Liver (tissue), 9 donors: ENCODE measurements around the gene PPP4R3A. TPM values are rescaled to one million over a fixed set of nuclear protein-coding genes. Genes with fewer than 3 reads are reported as not detected.

Source experiments
- DNase-seq: peaks from one replicate; pipeline ENCODE4 v3.0.0-alpha.2; 2017; ENCODE audit warnings: low spot score
- H3K27ac ChIP-seq, 2 donors: one replicate each; pipeline ENCODE4 v1.7.0; 2013; ENCODE audit warnings: inconsistent platforms in 2 of 2, low read length in 2 of 2, control low read depth in 1 of 2, low read depth in 1 of 2, mild to moderate bottlenecking in 1 of 2
- H3K27me3 ChIP-seq, 4 donors: one replicate each; pipeline versions ENCODE4 v1.6.1 to v1.7.0; 2013; ENCODE audit warnings: low read length in 3 of 4, inconsistent platforms in 1 of 4, mild to moderate bottlenecking in 1 of 4, moderate library complexity in 1 of 4; ENCODE audit not compliant: control insufficient read depth in 4 of 4, insufficient read depth in 4 of 4
- H3K36me3 ChIP-seq, 4 donors: one replicate each; pipeline versions ENCODE4 v1.6.1 to v1.7.0; 2013; ENCODE audit warnings: low read length in 3 of 4, mild to moderate bottlenecking in 3 of 4, low read depth in 1 of 4, moderate library complexity in 1 of 4; ENCODE audit not compliant: control insufficient read depth in 4 of 4, insufficient read depth in 3 of 4
- H3K4me1 ChIP-seq, 4 donors: one replicate each; pipeline versions ENCODE4 v1.6.1 to v1.7.0; 2013; ENCODE audit warnings: low read length in 3 of 4, mild to moderate bottlenecking in 3 of 4, moderate library complexity in 1 of 4; ENCODE audit not compliant: control insufficient read depth in 4 of 4, insufficient read depth in 4 of 4
- H3K4me3 ChIP-seq, 3 donors: one replicate each; pipeline versions ENCODE4 v1.6.1 to v1.7.0; 2013; ENCODE audit warnings: low read length in 3 of 3, control low read depth in 1 of 3, low read depth in 1 of 3, mild to moderate bottlenecking in 1 of 3
- H3K9ac ChIP-seq, 2 donors: one replicate each; pipeline ENCODE4 v1.7.0; 2013; ENCODE audit warnings: low read length in 2 of 2, mild to moderate bottlenecking in 2 of 2, moderate library complexity in 2 of 2, control low read depth in 1 of 2, low read depth in 1 of 2
- H3K9me3 ChIP-seq, 4 donors: one replicate each; pipeline versions ENCODE4 v1.6.1 to v1.7.0; 2013; ENCODE audit warnings: low read length in 3 of 4; ENCODE audit not compliant: control insufficient read depth in 4 of 4
- CTCF ChIP-seq: fragments of 150-350 bp; IDR thresholded peaks from 2 replicates; pipeline ENCODE4 v1.5.1; 2017; ENCODE audit warnings: improper control_type of control experiment, low read depth, low read length; ENCODE audit not compliant: missing input control
- EGR1 ChIP-seq, 2 donors: IDR thresholded peaks; 2 replicates each; pipeline ENCODE4 v1.6.1; 2016 to 2018; ENCODE audit warnings: antibody characterized with exemption in 2 of 2, low read depth in 2 of 2
- FOXA2 ChIP-seq: IDR thresholded peaks from 2 replicates; pipeline ENCODE4 v1.6.1; 2016; ENCODE audit warnings: antibody characterized with exemption
- GABPA ChIP-seq, 2 donors: IDR thresholded peaks in 1 of 2; conservative IDR thresholded peaks in 1 of 2; 2 replicates each; pipeline ENCODE4 v1.6.1; 2016; ENCODE audit warnings: antibody characterized with exemption in 2 of 2, mild to moderate bottlenecking in 1 of 2, moderate library complexity in 1 of 2
- HNF4A ChIP-seq, 2 donors: conservative IDR thresholded peaks; 2 replicates each; pipeline ENCODE4 v1.6.1; 2016; ENCODE audit warnings: antibody characterized with exemption in 2 of 2, mild to moderate bottlenecking in 2 of 2
- HNF4G ChIP-seq: IDR thresholded peaks from 2 replicates; pipeline ENCODE4 v1.6.1; 2016; ENCODE audit warnings: antibody characterized with exemption
- JUND ChIP-seq, 2 donors: IDR thresholded peaks; 2 replicates each; pipeline ENCODE4 v1.6.1; 2016; ENCODE audit warnings: antibody characterized with exemption in 2 of 2
- MAX ChIP-seq: IDR thresholded peaks from 2 replicates; pipeline ENCODE4 v1.6.1; 2016; ENCODE audit warnings: antibody characterized with exemption
- RXRA ChIP-seq, 2 donors: IDR thresholded peaks; 2 replicates each; pipeline ENCODE4 v1.6.1; 2017 to 2018; ENCODE audit warnings: antibody characterized with exemption in 2 of 2, mild to moderate bottlenecking in 1 of 2
- SP1 ChIP-seq: IDR thresholded peaks from 2 replicates; pipeline ENCODE4 v1.6.1; 2018; ENCODE audit warnings: antibody characterized with exemption, mild to moderate bottlenecking
- TAF1 ChIP-seq: conservative IDR thresholded peaks from 2 replicates; pipeline ENCODE4 v1.6.1; 2016; ENCODE audit warnings: antibody characterized with exemption, mild to moderate bottlenecking
- YY1 ChIP-seq: IDR thresholded peaks from 2 replicates; pipeline ENCODE4 v1.6.1; 2016; ENCODE audit warnings: antibody characterized with exemption, mild to moderate bottlenecking
- WGBS: extraction: QIAGEN DNeasy Blood & Tissue Kit; methylation state at CpG from one replicate; pipeline ENCODE4 v1.1.7; 2013; 5-methylcytosine and 5-hydroxymethylcytosine counted together
- polyA plus RNA-seq, 2 donors: library from polyadenylated mRNA; stranded (reverse) in 1 of 2; unstranded in 1 of 2; fragments of 200-250 nt in 1 of 2; fragments of >200 nt in 1 of 2; fragmentation: Nextera tagmentation in 1 of 2; extraction: Ambion mirVana in 1 of 2; gene quantifications; one replicate each; pipeline versions ENCODE4 v1.2.1 to v1.2.3, GENCODE V29; 2013 to 2015
- total RNA-seq, 2 donors: library from RNA; depleted of rRNA; stranded (reverse); fragments of >200 nt; gene quantifications; one replicate each; pipeline ENCODE4 v1.2.3, GENCODE V29; 2014
- TF ChIP-seq, protein P1 (sequence below): IDR thresholded peaks from 2 replicates; pipeline ENCODE4 v1.6.1; 2016; ENCODE audit warnings: antibody characterized with exemption
- donor health status: healthy.
- donor health status: healthy.
- donor health status: healthy.
- donor health status: healthy.
- donor health status: healthy.

The PPP4R3A gene
- total and polyA plus RNA-seq, 4 donors = 18.7 to 63.3 (median 42.5) TPM

DNA sequence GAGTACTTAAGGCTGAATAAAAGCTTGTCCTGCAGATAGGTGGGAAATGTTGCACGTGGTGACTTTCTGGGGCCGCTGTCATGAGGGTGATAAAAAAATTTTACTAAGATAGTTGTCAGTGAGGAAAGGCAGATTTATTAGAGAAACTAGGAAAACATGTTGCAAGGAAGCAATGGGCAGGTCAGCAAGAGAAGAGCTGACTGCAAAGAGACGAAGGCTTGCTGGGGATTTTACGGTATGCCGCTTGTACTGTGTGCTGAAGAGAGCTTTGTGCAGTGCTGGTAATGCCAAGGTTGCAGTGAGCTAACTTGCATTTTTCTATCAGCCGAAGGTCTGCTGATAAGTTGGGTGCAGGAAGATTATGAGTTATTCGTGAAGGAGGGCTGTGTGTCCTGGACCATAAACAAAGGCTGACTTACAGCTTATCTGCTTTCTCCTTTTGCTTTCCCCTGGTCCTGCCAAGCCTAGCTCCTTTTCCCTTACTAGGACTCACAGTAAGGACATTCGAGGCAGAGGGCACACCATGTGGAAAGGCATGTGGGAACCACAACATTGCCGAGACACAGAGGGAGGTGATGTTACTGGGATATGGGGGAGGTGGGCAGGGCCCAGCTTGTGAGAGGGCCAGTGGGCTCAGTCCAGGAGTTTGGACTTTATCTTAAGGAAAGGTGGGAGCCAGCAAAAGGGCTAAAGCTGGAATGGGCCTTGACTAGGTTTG lies 85.1 kb downstream of the PPP4R3A start:
- H3K27ac ChIP-seq = no peak overlapping the region
- H3K27me3 ChIP-seq = no peaks in the 10 kb centered on the region
- WGBS = 82% methylated on average over 9 of the region's 9 CpGs
- H3K9me3 ChIP-seq = no peaks in the 10 kb centered on the region
- H3K4me3 ChIP-seq = no peak overlapping the region
- no peak for TF ChIP-seq SP1
- TF ChIP-seq EGR1 (IDR thresholded peaks at IDR 0.05; ENCODE audit: low read depth in 2 of 2) = no peak
- TF ChIP-seq HNF4A (conservative IDR thresholded peaks at IDR 0.05) = no peak
- TF ChIP-seq HNF4G = no peak
- TF ChIP-seq YY1 = no peak
- H3K9ac ChIP-seq = no peak overlapping the region
- peaks cover 0 to 6% (median 4%) of the 10 kb centered on the region in 4 donors for H3K4me1 ChIP-seq
- DNase-seq = no peak
- no peaks in the 10 kb centered on the region for H3K36me3 ChIP-seq

- Histone ChIP-seq H3K9me3 (no peaks in the 10 kb centered on the region), H3K36me3 (no peaks in the 10 kb centered on the region), H3K9ac (no peak overlapping the region), H3K4me3 (no peak overlapping the region), H3K4me1 (peaks cover 7 to 29% (median 21%) of the 10 kb centered on the region in 4 donors), H3K27ac (no peak overlapping the region), H3K27me3 (no peaks in the 10 kb centered on the region)
- TF ChIP-seq YY1 = no peak
- TF ChIP-seq RXRA (IDR thresholded peaks at IDR 0.05) = no peak
- TF ChIP-seq MAX = no peak
- TF ChIP-seq FOXA2 = no peak
- WGBS = 96% methylated on average over 2 of the region's 2 CpGs
- DNase-seq = no peak
Measured at GRCh38 chr14:91420686-91421085, 89.4 kb downstream of the PPP4R3A start.

DNA sequence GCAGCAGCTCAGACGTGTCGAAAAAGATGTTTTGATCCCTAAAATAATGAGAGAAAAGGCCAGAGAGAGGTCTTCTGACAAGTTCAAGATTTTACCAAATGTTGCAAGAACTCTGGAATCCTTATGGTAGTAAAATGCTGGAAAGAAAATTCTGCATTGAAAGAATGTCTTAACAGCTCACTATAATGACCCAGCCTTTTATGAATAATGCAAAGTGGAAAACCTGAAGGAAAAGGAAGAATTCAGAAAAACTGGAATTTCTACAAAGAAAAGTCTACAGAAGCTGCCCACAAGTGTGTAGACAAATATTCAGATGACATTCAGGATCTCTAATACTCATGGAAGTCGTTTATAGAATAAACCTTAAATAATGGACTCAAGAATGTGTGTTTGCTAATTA lies 90.7 kb downstream of the PPP4R3A start:
- peaks cover 7 to 31% (median 21%) of the 10 kb centered on the region in 4 donors for H3K4me1 ChIP-seq
- no peak overlapping the region for H3K4me3 ChIP-seq
- no peaks in the 10 kb centered on the region for H3K9me3 ChIP-seq
- TF ChIP-seq GABPA (IDR thresholded peaks at IDR 0.05 in 1 of 2, conservative IDR thresholded peaks at IDR 0.05 in 1 of 2) (no peak), MAX (no peak), TAF1 (no peak), HNF4G (no peak), YY1 (no peak), CTCF (no peak), SP1 (no peak), HNF4A (conservative IDR thresholded peaks at IDR 0.05) (no peak), JUND (IDR thresholded peaks at IDR 0.05) (no peak), EGR1 (IDR thresholded peaks at IDR 0.05; ENCODE audit: low read depth in 2 of 2) (no peak), RXRA (IDR thresholded peaks at IDR 0.05) (no peak)
- TF ChIP-seq, protein P1, sequence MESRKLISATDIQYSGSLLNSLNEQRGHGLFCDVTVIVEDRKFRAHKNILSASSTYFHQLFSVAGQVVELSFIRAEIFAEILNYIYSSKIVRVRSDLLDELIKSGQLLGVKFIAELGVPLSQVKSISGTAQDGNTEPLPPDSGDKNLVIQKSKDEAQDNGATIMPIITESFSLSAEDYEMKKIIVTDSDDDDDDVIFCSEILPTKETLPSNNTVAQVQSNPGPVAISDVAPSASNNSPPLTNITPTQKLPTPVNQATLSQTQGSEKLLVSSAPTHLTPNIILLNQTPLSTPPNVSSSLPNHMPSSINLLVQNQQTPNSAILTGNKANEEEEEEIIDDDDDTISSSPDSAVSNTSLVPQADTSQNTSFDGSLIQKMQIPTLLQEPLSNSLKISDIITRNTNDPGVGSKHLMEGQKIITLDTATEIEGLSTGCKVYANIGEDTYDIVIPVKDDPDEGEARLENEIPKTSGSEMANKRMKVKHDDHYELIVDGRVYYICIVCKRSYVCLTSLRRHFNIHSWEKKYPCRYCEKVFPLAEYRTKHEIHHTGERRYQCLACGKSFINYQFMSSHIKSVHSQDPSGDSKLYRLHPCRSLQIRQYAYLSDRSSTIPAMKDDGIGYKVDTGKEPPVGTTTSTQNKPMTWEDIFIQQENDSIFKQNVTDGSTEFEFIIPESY = no peak
- H3K36me3 ChIP-seq = no peaks in the 10 kb centered on the region
- no peak for DNase-seq
- no peaks in the 10 kb centered on the region for H3K27me3 ChIP-seq
- H3K27ac ChIP-seq = no peak overlapping the region
- H3K9ac ChIP-seq = no peak overlapping the region
- whole genome bisulfite sequencing = 51% methylated on average over 3 of the region's 3 CpGs
